ENCODE results near the gene FUZ.

FUZ gene

GRCh38 chr19:49850487-49851342 lies 37.6 kb upstream of the FUZ start, which contains the start of gene PTOV1:
TSS of gene PTOV1 (plus strand) at chr19:49851159.
- Histone ChIP-seq H3K4me1 (ENCODE audit: control insufficient read depth in 5 of 5, insufficient read depth in 5 of 5, low read length in 5 of 5) (peaks cover 6 to 38% (median 27%) of the 10 kb centered on the region in 5 donors), H3K9ac (ENCODE audit: low read length in 5 of 5) (peak within 1 kb of the TSS; percentile 68 to 99 (median 91)), H3K27me3 (ENCODE audit: control insufficient read depth in 5 of 5, insufficient read depth in 4 of 5, low read length in 5 of 5) (no peaks in the 10 kb centered on the region)

GRCh38 chr19:49850221-49850486 lies 37.1 kb upstream of the FUZ start:
- peak overlapping the region in 4 of 5 donors; percentile 21 to 98 (median 90) for H3K9ac ChIP-seq (ENCODE audit: low read length in 5 of 5)
- peaks cover 6 to 36% (median 27%) of the 10 kb centered on the region in 5 donors for H3K4me1 ChIP-seq (ENCODE audit: control insufficient read depth in 5 of 5, insufficient read depth in 5 of 5, low read length in 5 of 5)
- peaks cover 0 to 7% (median 3%) of the 10 kb centered on the region in 5 donors for H3K9me3 ChIP-seq (ENCODE audit: control insufficient read depth in 5 of 5, low read length in 5 of 5)
- peak overlapping the region; percentile 98 for H3K27ac ChIP-seq (ENCODE audit: low read depth, low read length)
- peak overlapping the region; percentile 23 to 95 (median 84) for H3K4me3 ChIP-seq (ENCODE audit: low read depth in 1 of 5, low read length in 5 of 5)
- peaks cover 0 to 12% (median 8%) of the 10 kb centered on the region in 5 donors for H3K36me3 ChIP-seq (ENCODE audit: control insufficient read depth in 5 of 5, insufficient read depth in 5 of 5, low read length in 5 of 5)
- no peaks in the 10 kb centered on the region for H3K27me3 ChIP-seq (ENCODE audit: control insufficient read depth in 5 of 5, insufficient read depth in 4 of 5, low read length in 5 of 5)

More at GRCh38 chr19:49850487-49851342, 37.6 kb upstream of the FUZ start, which contains the start of gene PTOV1:
- Histone ChIP-seq H3K27ac (ENCODE audit: low read depth, low read length) (peak within 1 kb of the TSS; percentile 98), H3K36me3 (ENCODE audit: control insufficient read depth in 5 of 5, insufficient read depth in 5 of 5, low read length in 5 of 5) (peaks cover 0 to 18% (median 12%) of the 10 kb centered on the region in 5 donors), H3K4me3 (ENCODE audit: low read depth in 1 of 5, low read length in 5 of 5) (peak within 1 kb of the TSS; percentile 73 to 95 (median 84)), H3K9me3 (ENCODE audit: control insufficient read depth in 5 of 5, low read length in 5 of 5) (peaks cover 0 to 7% (median 3%) of the 10 kb centered on the region in 5 donors)

- Histone ChIP-seq H3K36me3 (ENCODE audit: control insufficient read depth in 5 of 5, insufficient read depth in 5 of 5, low read length in 5 of 5) (peaks cover 0 to 7% (median 3%) of the 10 kb centered on the region in 5 donors), H3K4me3 (ENCODE audit: low read depth in 1 of 5, low read length in 5 of 5) (peak overlapping the region; percentile 23 to 95 (median 84)), H3K27ac (ENCODE audit: low read depth, low read length) (peak overlapping the region; percentile 98), H3K27me3 (ENCODE audit: control insufficient read depth in 5 of 5, insufficient read depth in 4 of 5, low read length in 5 of 5) (no peaks in the 10 kb centered on the region), H3K4me1 (ENCODE audit: control insufficient read depth in 5 of 5, insufficient read depth in 5 of 5, low read length in 5 of 5) (peaks cover 6 to 36% (median 27%) of the 10 kb centered on the region in 5 donors), H3K9ac (ENCODE audit: low read length in 5 of 5) (peak overlapping the region in 3 of 5 donors; percentile 21 to 98 (median 91)), H3K9me3 (ENCODE audit: control insufficient read depth in 5 of 5, low read length in 5 of 5) (peaks cover 0 to 7% (median 3%) of the 10 kb centered on the region in 5 donors)
Observed at GRCh38 chr19:49849433-49850220, 36.5 kb upstream of the FUZ start.

GRCh38 chr19:49848938-49849337 lies 35.8 kb upstream of the FUZ start:
- Histone ChIP-seq H3K4me1 (ENCODE audit: control insufficient read depth in 5 of 5, insufficient read depth in 5 of 5, low read length in 5 of 5) (peaks cover 6 to 30% (median 25%) of the 10 kb centered on the region in 5 donors), H3K4me3 (ENCODE audit: low read depth in 1 of 5, low read length in 5 of 5) (no peak overlapping the region), H3K27ac (ENCODE audit: low read depth, low read length) (no peak overlapping the region), H3K27me3 (ENCODE audit: control insufficient read depth in 5 of 5, insufficient read depth in 4 of 5, low read length in 5 of 5) (no peaks in the 10 kb centered on the region), H3K9ac (ENCODE audit: low read length in 5 of 5) (no peak overlapping the region), H3K36me3 (ENCODE audit: control insufficient read depth in 5 of 5, insufficient read depth in 5 of 5, low read length in 5 of 5) (no peaks in the 10 kb centered on the region), H3K9me3 (ENCODE audit: control insufficient read depth in 5 of 5, low read length in 5 of 5) (peaks cover 0 to 7% (median 3%) of the 10 kb centered on the region in 5 donors)

- Histone ChIP-seq H3K36me3 (ENCODE audit: control insufficient read depth in 5 of 5, insufficient read depth in 5 of 5, low read length in 5 of 5) (no peaks in the 10 kb centered on the region), H3K27me3 (ENCODE audit: control insufficient read depth in 5 of 5, insufficient read depth in 4 of 5, low read length in 5 of 5) (no peaks in the 10 kb centered on the region), H3K27ac (ENCODE audit: low read depth, low read length) (no peak overlapping the region), H3K9ac (ENCODE audit: low read length in 5 of 5) (no peak overlapping the region), H3K4me3 (ENCODE audit: low read depth in 1 of 5, low read length in 5 of 5) (no peak overlapping the region), H3K9me3 (ENCODE audit: control insufficient read depth in 5 of 5, low read length in 5 of 5) (peaks cover 0 to 7% (median 3%) of the 10 kb centered on the region in 5 donors), H3K4me1 (ENCODE audit: control insufficient read depth in 5 of 5, insufficient read depth in 5 of 5, low read length in 5 of 5) (peaks cover 6 to 25% (median 19%) of the 10 kb centered on the region in 5 donors)
Observed at GRCh38 chr19:49847731-49848696, 34.9 kb upstream of the FUZ start.

- peaks cover 0 to 7% (median 3%) of the 10 kb centered on the region in 5 donors for H3K9me3 ChIP-seq (ENCODE audit: control insufficient read depth in 5 of 5, low read length in 5 of 5)
- H3K9ac ChIP-seq (ENCODE audit: low read length in 5 of 5), result no peak overlapping the region
- no peaks in the 10 kb centered on the region for H3K36me3 ChIP-seq (ENCODE audit: control insufficient read depth in 5 of 5, insufficient read depth in 5 of 5, low read length in 5 of 5)
- H3K4me1 ChIP-seq (ENCODE audit: control insufficient read depth in 5 of 5, insufficient read depth in 5 of 5, low read length in 5 of 5), result peaks cover 0 to 12% (median 5%) of the 10 kb centered on the region in 5 donors
- H3K27me3 ChIP-seq (ENCODE audit: control insufficient read depth in 5 of 5, insufficient read depth in 4 of 5, low read length in 5 of 5), result no peaks in the 10 kb centered on the region
- no peak overlapping the region for H3K4me3 ChIP-seq (ENCODE audit: low read depth in 1 of 5, low read length in 5 of 5)
- no peak overlapping the region for H3K27ac ChIP-seq (ENCODE audit: low read depth, low read length)
Observed at GRCh38 chr19:49846408-49846807, 33.3 kb upstream of the FUZ start.

- no peak overlapping the region for H3K27ac ChIP-seq (ENCODE audit: low read depth, low read length)
- no peak overlapping the region for H3K9ac ChIP-seq (ENCODE audit: low read length in 5 of 5)
- peaks cover 0 to 7% (median 5%) of the 10 kb centered on the region in 5 donors for H3K4me1 ChIP-seq (ENCODE audit: control insufficient read depth in 5 of 5, insufficient read depth in 5 of 5, low read length in 5 of 5)
- H3K36me3 ChIP-seq (ENCODE audit: control insufficient read depth in 5 of 5, insufficient read depth in 5 of 5, low read length in 5 of 5), result peaks cover 0 to 5% (median 0%) of the 10 kb centered on the region in 5 donors
- H3K27me3 ChIP-seq (ENCODE audit: control insufficient read depth in 5 of 5, insufficient read depth in 4 of 5, low read length in 5 of 5), result no peaks in the 10 kb centered on the region
- H3K9me3 ChIP-seq (ENCODE audit: control insufficient read depth in 5 of 5, low read length in 5 of 5), result peaks cover 0 to 7% (median 3%) of the 10 kb centered on the region in 5 donors
- H3K4me3 ChIP-seq (ENCODE audit: low read depth in 1 of 5, low read length in 5 of 5), result no peak overlapping the region
Observed at GRCh38 chr19:49845414-49845813, 32.3 kb upstream of the FUZ start.

GRCh38 chr19:49844138-49845095 lies 31.3 kb upstream of the FUZ start:
- peaks cover 0 to 5% (median under 1%) of the 10 kb centered on the region in 5 donors for H3K9me3 ChIP-seq (ENCODE audit: control insufficient read depth in 5 of 5, low read length in 5 of 5)
- peaks cover 0 to 13% (median 6%) of the 10 kb centered on the region in 5 donors for H3K36me3 ChIP-seq (ENCODE audit: control insufficient read depth in 5 of 5, insufficient read depth in 5 of 5, low read length in 5 of 5)
- H3K27me3 ChIP-seq (ENCODE audit: control insufficient read depth in 5 of 5, insufficient read depth in 4 of 5, low read length in 5 of 5), result no peaks in the 10 kb centered on the region
- no peak overlapping the region for H3K9ac ChIP-seq (ENCODE audit: low read length in 5 of 5)
- H3K4me1 ChIP-seq (ENCODE audit: control insufficient read depth in 5 of 5, insufficient read depth in 5 of 5, low read length in 5 of 5), result no peaks in the 10 kb centered on the region
- no peak overlapping the region for H3K4me3 ChIP-seq (ENCODE audit: low read depth in 1 of 5, low read length in 5 of 5)
- H3K27ac ChIP-seq (ENCODE audit: low read depth, low read length), result no peak overlapping the region
